ENCODE results near the gene ATG13. TPM values are rescaled to one million over a fixed set of nuclear protein-coding genes. Genes with fewer than 3 reads are reported as not detected.

Gene ATG13
- total and polyA plus RNA-seq, 3 donors from 2014 or later: 176 to 224 (median 203) TPM

DNA sequence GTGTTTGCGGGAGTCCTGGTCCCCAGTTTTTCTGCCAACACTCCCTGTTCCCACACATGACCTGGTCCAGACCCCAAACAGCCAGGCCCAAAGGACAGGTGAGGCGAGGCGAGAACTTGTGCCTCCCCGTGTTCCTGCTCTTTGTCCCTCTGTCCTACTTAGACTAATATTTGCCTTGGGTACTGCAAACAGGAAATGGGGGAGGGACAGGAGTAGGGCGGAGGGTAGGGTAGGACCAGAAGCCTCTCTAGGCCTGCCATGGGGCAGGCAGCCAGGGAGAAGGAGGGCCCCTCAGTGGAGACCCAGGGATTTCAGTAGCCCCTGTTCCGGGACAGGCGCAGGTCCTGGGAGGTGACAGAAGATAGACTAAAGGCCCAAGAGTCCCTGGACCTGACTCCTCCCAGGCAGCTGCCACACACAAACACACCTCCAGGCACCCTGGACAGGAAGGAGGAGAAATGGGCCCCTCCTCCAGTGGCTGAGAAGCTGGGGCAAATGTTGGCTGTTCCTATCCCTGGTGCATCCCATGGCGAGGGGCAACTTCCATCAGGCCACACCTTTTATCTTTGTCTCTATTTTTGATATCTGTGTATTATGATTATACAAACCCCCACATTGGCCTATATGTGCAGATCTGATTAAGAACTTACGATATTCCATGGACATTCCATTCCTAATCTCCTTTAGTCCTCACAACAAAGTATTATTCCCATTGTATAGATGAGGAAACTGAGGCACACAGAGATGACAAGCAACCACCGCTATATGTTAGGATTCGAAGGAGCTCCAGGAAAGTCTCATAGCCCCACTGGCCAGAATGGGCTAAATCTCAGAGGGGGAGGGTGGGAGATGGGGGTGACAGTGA is 101.0 kb downstream of the ATG13 start:
- DNase-seq: no peak
- Histone ChIP-seq H3K36me3 (ENCODE audit: low read depth, missing control alignments) (no peaks in the 10 kb centered on the region), H3K9me3 (no peaks in the 10 kb centered on the region), H3K27ac (no peak overlapping the region), H3K4me3 (no peak overlapping the region), H3K27me3 (no peaks in the 10 kb centered on the region), H3K4me1 (no peaks in the 10 kb centered on the region)
- intact Hi-C loops (cut with DNase I; ENCODE audit: low total_unique reads): no loop called here
- TF ChIP-seq, protein P1, sequence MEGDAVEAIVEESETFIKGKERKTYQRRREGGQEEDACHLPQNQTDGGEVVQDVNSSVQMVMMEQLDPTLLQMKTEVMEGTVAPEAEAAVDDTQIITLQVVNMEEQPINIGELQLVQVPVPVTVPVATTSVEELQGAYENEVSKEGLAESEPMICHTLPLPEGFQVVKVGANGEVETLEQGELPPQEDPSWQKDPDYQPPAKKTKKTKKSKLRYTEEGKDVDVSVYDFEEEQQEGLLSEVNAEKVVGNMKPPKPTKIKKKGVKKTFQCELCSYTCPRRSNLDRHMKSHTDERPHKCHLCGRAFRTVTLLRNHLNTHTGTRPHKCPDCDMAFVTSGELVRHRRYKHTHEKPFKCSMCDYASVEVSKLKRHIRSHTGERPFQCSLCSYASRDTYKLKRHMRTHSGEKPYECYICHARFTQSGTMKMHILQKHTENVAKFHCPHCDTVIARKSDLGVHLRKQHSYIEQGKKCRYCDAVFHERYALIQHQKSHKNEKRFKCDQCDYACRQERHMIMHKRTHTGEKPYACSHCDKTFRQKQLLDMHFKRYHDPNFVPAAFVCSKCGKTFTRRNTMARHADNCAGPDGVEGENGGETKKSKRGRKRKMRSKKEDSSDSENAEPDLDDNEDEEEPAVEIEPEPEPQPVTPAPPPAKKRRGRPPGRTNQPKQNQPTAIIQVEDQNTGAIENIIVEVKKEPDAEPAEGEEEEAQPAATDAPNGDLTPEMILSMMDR (IDR thresholded peaks at IDR 0.05): no peak
- no peak for TF ChIP-seq POLR2A (IDR thresholded peaks at IDR 0.05)
- 87 to 96% methylated on average over 8 to 11 of the region's 11 CpGs for WGBS, 2 donors

DNA sequence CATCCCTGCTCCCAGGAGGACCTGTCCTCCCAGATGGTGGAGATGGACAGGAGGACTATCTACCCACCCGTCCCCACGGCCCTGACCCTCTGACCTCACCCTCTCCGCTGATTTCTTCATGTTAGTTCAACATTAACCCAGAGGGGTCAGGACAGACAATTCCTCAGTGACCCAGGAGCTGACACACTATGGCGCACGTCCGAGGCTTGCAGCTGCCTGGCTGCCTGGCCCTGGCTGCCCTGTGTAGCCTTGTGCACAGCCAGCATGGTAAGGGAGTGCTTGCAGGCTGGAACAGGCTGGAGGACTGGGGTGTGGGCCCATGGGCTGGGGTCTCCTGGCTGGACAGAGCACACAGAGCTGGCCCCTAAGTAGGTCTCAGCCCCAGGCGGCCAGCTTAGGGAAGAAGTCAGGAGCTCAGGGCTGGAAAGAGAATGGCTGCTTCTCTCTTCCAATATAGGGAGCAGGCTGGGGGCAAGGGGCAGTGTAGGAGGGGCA is 101.7 kb downstream of the ATG13 start, which contains the start of gene F2:
F2 (plus strand) TSS at position 166 of the 495 bp plus-strand sequence; CDS start at position 189, 23 bp downstream.
- DNase-seq: no peak
- H3K4me3 ChIP-seq: no peak within 1 kb of the TSS
- WGBS, 2 donors: 76 to 85% methylated on average over 7 of the region's 7 CpGs
- H3K4me1 ChIP-seq: no peaks in the 10 kb centered on the region
- TF ChIP-seq, protein P1 (IDR thresholded peaks at IDR 0.05): no peak
- no peak for TF ChIP-seq POLR2A (IDR thresholded peaks at IDR 0.05)
- no peaks in the 10 kb centered on the region for H3K36me3 ChIP-seq (ENCODE audit: low read depth, missing control alignments)
- intact Hi-C loops (cut with DNase I; ENCODE audit: low total_unique reads): no loop called here
- H3K27me3 ChIP-seq: no peaks in the 10 kb centered on the region
- no peak within 1 kb of the TSS for H3K27ac ChIP-seq
- no peaks in the 10 kb centered on the region for H3K9me3 ChIP-seq

DNA sequence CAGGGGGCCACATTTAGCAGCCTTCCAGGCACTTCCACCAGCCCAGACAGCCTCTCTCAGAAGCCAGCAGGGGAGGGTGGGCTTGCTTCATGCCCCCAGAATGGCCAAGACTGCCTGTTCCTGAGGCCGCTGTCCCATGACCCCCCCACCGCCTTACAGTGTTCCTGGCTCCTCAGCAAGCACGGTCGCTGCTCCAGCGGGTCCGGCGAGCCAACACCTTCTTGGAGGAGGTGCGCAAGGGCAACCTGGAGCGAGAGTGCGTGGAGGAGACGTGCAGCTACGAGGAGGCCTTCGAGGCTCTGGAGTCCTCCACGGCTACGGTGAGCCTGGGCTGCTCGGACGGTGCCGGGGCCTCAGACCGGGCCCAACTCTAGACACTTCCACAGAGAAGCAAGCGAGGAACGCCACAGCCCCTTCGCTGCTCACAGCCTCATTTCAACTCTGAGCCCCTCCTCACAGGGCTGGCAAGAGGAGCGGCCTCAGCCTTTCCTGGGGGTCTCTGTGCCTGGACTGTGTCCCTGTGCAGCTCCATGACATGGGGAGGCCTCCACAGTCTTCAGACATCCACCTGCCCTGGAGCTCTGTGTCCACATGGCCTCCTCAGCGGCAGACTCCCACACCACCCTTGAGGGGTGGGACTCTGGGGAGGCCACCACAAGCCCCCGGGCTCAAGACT is 102.3 kb downstream of the ATG13 start:
- Histone ChIP-seq H3K4me3 (no peak overlapping the region), H3K27ac (no peak overlapping the region), H3K9me3 (no peaks in the 10 kb centered on the region), H3K36me3 (ENCODE audit: low read depth, missing control alignments) (no peaks in the 10 kb centered on the region), H3K27me3 (no peaks in the 10 kb centered on the region), H3K4me1 (no peaks in the 10 kb centered on the region)
- DNase-seq: no peak
- WGBS, 2 donors: 95 to 96% methylated on average over 12 to 25 of the region's 25 CpGs
- intact Hi-C loops (cut with DNase I; ENCODE audit: low total_unique reads): no loop called here
- no peak for TF ChIP-seq POLR2A (IDR thresholded peaks at IDR 0.05)
- TF ChIP-seq, protein P1 (IDR thresholded peaks at IDR 0.05): no peak

DNA sequence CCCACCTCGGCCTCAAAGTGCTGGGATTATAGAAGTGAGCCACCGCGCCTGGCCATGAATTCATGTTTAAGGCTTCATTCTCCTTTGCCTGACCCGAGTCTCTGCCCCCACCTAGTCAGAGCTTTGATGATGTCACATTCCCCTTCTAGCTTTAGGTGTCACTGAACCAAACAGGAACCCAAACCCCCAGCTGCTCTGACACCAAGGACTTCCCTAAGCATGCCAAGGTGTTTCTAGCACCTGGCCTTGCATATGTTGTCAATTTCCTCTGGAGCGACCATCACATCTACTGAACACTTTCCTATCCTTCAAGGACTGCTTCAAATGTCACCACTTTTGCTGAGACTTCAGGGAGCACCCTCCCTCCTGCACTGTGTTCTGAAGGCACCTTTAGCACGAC is 103.9 kb downstream of the ATG13 start:
- no peak for DNase-seq
- no peaks in the 10 kb centered on the region for H3K27me3 ChIP-seq
- 87 to 89% methylated on average over 6 of the region's 6 CpGs for WGBS, 2 donors
- no peaks in the 10 kb centered on the region for H3K4me1 ChIP-seq
- no peak overlapping the region for H3K27ac ChIP-seq
- intact Hi-C loops (cut with DNase I; ENCODE audit: low total_unique reads): no loop called here
- TF ChIP-seq, protein P1 (IDR thresholded peaks at IDR 0.05): no peak
- no peak for TF ChIP-seq POLR2A (IDR thresholded peaks at IDR 0.05)
- no peaks in the 10 kb centered on the region for H3K36me3 ChIP-seq (ENCODE audit: low read depth, missing control alignments)
- H3K4me3 ChIP-seq: no peak overlapping the region
- H3K9me3 ChIP-seq: no peaks in the 10 kb centered on the region
